H1 (cell line): ENCODE data around the gene SAMD14. TPM values are rescaled to one million over a fixed set of nuclear protein-coding genes. Genes with fewer than 3 reads are reported as not detected.

ENCODE experiments used
- BCL11A ChIP-seq, 2 experiments: IDR thresholded peaks; one replicate each; pipeline ENCODE4 v1.6.1; 2011; ENCODE audit warnings: low read depth in 2 of 2, low read length in 2 of 2, mild to moderate bottlenecking in 2 of 2
- CBX8 ChIP-seq: fragments of 300-800, 300-1000 bp; sonication (generic); IDR thresholded peaks from 2 replicates; pipeline ENCODE4 v1.7.1; 2016; ENCODE audit warnings: low read depth, low read length, borderline replicate concordance
- CTBP2 ChIP-seq: IDR thresholded peaks from 2 replicates; pipeline ENCODE4 v1.7.0; 2011; ENCODE audit warnings: borderline replicate concordance, mild to moderate bottlenecking, moderate library complexity, mixed read lengths, low read length; ENCODE audit not compliant: insufficient read depth, insufficient read length
- EGR1 ChIP-seq: IDR thresholded peaks from 2 replicates; pipeline ENCODE4 v1.6.1; 2011; ENCODE audit warnings: low read depth, low read length, borderline replicate concordance
- KDM5A ChIP-seq: fragments of 200-600 bp; IDR thresholded peaks from 2 replicates; pipeline ENCODE4 v1.7.1; 2012; ENCODE audit warnings: mild to moderate bottlenecking, low read length, inconsistent platforms, mixed read lengths
- MAFK ChIP-seq: IDR thresholded peaks from 2 replicates; pipeline ENCODE4 v1.6.1; 2012; ENCODE audit warnings: low read depth, mild to moderate bottlenecking, improper control_type of control experiment, low read length
- RNF2 ChIP-seq: fragments of 200-900, 300-1000 bp; sonication (generic); IDR thresholded peaks from 2 replicates; pipeline ENCODE4 v1.7.1; 2016; ENCODE audit warnings: borderline replicate concordance, low read depth, mild to moderate bottlenecking, antibody characterized with exemption, low read length; ENCODE audit not compliant: poor library complexity, severe bottlenecking; ENCODE audit errors: missing control alignments
- SP1 ChIP-seq: IDR thresholded peaks from 2 replicates; pipeline ENCODE4 v1.6.1; 2011; ENCODE audit warnings: low read depth, low read length
- polyA plus RNA-seq, 7 experiments: library from polyadenylated mRNA; depleted of rRNA in 3 of 7; stranded (reverse) in 5 of 7; unstranded in 2 of 7; fragments of >200 nt in 5 of 7; fragments of 200-250 nt in 2 of 7; gene quantifications; 1 replicate in 5 of 7; 2 replicates in 1 of 7; 4 replicates in 1 of 7; pipeline versions ENCODE4 v1.2.1 to v1.2.3, GENCODE V29; 2011 to 2013; ENCODE audit warnings: missing spikeins in 2 of 7, mixed read lengths in 2 of 7
- total RNA-seq: library from RNA; stranded (reverse); fragmentation: NEBNext Ultra II Directional; extraction: Animal tissue kit (Norgen Biotek cat#: 25700); gene quantifications from 2 replicates; pipeline ENCODE4 v1.2.1, GENCODE V29; 2021
- TF ChIP-seq, protein P1 (sequence below): fragments of 300-600 bp; sonication (generic); IDR thresholded peaks from 2 replicates; pipeline ENCODE4 v1.7.1; 2012; ENCODE audit warnings: low read length, moderate library complexity, mild to moderate bottlenecking, inconsistent platforms; ENCODE audit not compliant: insufficient replicate concordance

Gene SAMD14
- total and polyA plus RNA-seq, 2 of the 8 experiments (the other 6 are each of a cell fraction or from before 2014, with no cell fraction given): 5.7 to 5.8 TPM

DNA sequence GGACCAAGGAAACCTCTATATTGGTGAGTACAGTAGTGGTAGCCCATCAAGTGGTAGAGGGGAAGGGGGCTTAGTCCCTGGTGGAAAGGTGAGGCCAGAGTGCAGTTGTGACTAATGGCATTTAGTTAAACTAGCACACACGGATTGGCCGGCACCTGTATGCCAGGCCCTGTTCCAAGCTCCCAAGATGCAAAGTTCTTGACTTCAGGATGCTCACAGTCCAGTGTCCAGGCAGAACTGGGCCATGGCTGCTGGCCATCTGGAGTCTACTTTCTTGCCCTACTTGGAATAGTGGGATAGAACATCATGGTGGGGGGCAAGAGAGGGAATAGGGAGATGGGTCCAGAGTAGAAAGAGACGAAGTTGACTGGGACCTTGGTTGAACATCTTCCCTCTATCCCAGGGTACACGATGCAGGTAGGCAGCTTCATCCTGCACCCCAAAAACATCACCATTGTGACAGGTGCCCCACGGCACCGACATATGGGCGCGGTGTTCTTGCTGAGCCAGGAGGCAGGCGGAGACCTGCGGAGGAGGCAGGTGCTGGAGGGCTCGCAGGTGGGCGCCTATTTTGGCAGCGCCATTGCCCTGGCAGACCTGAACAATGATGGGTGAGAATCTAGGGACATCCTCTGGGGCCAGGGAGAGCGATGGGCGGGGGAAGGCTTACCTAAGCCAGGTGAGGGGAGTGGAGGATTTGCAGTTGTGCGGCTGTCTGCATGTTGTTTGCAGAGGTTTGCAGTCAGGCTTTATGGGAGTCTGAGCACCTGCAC is 58.9 kb downstream of the SAMD14 start (continued):
- TF ChIP-seq, protein P1, sequence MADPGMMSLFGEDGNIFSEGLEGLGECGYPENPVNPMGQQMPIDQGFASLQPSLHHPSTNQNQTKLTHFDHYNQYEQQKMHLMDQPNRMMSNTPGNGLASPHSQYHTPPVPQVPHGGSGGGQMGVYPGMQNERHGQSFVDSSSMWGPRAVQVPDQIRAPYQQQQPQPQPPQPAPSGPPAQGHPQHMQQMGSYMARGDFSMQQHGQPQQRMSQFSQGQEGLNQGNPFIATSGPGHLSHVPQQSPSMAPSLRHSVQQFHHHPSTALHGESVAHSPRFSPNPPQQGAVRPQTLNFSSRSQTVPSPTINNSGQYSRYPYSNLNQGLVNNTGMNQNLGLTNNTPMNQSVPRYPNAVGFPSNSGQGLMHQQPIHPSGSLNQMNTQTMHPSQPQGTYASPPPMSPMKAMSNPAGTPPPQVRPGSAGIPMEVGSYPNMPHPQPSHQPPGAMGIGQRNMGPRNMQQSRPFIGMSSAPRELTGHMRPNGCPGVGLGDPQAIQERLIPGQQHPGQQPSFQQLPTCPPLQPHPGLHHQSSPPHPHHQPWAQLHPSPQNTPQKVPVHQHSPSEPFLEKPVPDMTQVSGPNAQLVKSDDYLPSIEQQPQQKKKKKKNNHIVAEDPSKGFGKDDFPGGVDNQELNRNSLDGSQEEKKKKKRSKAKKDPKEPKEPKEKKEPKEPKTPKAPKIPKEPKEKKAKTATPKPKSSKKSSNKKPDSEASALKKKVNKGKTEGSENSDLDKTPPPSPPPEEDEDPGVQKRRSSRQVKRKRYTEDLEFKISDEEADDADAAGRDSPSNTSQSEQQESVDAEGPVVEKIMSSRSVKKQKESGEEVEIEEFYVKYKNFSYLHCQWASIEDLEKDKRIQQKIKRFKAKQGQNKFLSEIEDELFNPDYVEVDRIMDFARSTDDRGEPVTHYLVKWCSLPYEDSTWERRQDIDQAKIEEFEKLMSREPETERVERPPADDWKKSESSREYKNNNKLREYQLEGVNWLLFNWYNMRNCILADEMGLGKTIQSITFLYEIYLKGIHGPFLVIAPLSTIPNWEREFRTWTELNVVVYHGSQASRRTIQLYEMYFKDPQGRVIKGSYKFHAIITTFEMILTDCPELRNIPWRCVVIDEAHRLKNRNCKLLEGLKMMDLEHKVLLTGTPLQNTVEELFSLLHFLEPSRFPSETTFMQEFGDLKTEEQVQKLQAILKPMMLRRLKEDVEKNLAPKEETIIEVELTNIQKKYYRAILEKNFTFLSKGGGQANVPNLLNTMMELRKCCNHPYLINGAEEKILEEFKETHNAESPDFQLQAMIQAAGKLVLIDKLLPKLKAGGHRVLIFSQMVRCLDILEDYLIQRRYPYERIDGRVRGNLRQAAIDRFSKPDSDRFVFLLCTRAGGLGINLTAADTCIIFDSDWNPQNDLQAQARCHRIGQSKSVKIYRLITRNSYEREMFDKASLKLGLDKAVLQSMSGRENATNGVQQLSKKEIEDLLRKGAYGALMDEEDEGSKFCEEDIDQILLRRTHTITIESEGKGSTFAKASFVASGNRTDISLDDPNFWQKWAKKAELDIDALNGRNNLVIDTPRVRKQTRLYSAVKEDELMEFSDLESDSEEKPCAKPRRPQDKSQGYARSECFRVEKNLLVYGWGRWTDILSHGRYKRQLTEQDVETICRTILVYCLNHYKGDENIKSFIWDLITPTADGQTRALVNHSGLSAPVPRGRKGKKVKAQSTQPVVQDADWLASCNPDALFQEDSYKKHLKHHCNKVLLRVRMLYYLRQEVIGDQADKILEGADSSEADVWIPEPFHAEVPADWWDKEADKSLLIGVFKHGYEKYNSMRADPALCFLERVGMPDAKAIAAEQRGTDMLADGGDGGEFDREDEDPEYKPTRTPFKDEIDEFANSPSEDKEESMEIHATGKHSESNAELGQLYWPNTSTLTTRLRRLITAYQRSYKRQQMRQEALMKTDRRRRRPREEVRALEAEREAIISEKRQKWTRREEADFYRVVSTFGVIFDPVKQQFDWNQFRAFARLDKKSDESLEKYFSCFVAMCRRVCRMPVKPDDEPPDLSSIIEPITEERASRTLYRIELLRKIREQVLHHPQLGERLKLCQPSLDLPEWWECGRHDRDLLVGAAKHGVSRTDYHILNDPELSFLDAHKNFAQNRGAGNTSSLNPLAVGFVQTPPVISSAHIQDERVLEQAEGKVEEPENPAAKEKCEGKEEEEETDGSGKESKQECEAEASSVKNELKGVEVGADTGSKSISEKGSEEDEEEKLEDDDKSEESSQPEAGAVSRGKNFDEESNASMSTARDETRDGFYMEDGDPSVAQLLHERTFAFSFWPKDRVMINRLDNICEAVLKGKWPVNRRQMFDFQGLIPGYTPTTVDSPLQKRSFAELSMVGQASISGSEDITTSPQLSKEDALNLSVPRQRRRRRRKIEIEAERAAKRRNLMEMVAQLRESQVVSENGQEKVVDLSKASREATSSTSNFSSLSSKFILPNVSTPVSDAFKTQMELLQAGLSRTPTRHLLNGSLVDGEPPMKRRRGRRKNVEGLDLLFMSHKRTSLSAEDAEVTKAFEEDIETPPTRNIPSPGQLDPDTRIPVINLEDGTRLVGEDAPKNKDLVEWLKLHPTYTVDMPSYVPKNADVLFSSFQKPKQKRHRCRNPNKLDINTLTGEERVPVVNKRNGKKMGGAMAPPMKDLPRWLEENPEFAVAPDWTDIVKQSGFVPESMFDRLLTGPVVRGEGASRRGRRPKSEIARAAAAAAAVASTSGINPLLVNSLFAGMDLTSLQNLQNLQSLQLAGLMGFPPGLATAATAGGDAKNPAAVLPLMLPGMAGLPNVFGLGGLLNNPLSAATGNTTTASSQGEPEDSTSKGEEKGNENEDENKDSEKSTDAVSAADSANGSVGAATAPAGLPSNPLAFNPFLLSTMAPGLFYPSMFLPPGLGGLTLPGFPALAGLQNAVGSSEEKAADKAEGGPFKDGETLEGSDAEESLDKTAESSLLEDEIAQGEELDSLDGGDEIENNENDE: no peak
- TF ChIP-seq RNF2 (no peak), EGR1 (no peak), KDM5A (no peak), CBX8 (no peak), MAFK (no peak), SP1 (no peak), CTBP2 (no peak), BCL11A (IDR thresholded peaks at IDR 0.05; ENCODE audit: low read depth in 2 of 2, low read length in 2 of 2) (no peak)
